WTC11 (cell line): ENCODE measurements around the gene ADK. TPM values are rescaled to one million over a fixed set of nuclear protein-coding genes. Genes with fewer than 3 reads are reported as not detected.

Source experiments
- ATAC-seq: fragments of 200-7000 bp; cut with Tn5 transposase; 2 replicates; pipeline ENCODE4 v1.10.0; 2021; ENCODE audit warnings: mild to moderate bottlenecking, moderate library complexity
- CTCF ChIA-PET: fragments of 300-600 bp; sonication (Branson Sonifier 250); formaldehyde crosslinking; loops from one replicate; lab custom pipeline; 2021; ENCODE audit warnings: antibody characterized with exemption; lab: Charles Lee
- POLR2A ChIA-PET: fragments of 350-600 bp; sonication (Branson Sonifier 250); formaldehyde crosslinking; loops from one replicate; lab custom pipeline; 2021; ENCODE audit warnings: antibody characterized with exemption; lab: Charles Lee
- DNase-seq: peaks from one replicate; pipeline ENCODE4 v3.0.0; 2021; ENCODE audit warnings: low spot score
- H3K27ac Mint-ChIP-seq: 2 replicates; pipeline ENCODE4 v1.8.0; 2021; ENCODE audit warnings: mixed read lengths
- H3K27me3 Mint-ChIP-seq: 2 replicates; pipeline ENCODE4 v1.8.0; 2021; ENCODE audit warnings: low read depth, mild to moderate bottlenecking, moderate library complexity, mixed read lengths
- H3K36me3 Mint-ChIP-seq: 2 replicates; pipeline ENCODE4 v1.8.0; 2021; ENCODE audit warnings: mixed read lengths
- H3K4me1 Mint-ChIP-seq: 2 replicates; pipeline ENCODE4 v1.8.0; 2022; ENCODE audit warnings: mixed read lengths
- H3K4me3 Mint-ChIP-seq: 2 replicates; pipeline ENCODE4 v1.8.0; 2021; ENCODE audit warnings: mild to moderate bottlenecking, moderate library complexity, mixed read lengths
- H3K9me3 Mint-ChIP-seq: 2 replicates; pipeline ENCODE4 v1.8.0; 2021; ENCODE audit warnings: mixed read lengths
- AR ChIP-seq: fragments of 250-450 bp; sonication (Bioruptor Pico); IDR thresholded peaks from 2 replicates; pipeline ENCODE4 v1.9.0; 2021; ENCODE audit warnings: mild to moderate bottlenecking
- ARID4B ChIP-seq: sonication (generic); formaldehyde crosslinking; IDR thresholded peaks from 2 replicates; pipeline ENCODE4 v1.8.0; 2023; ENCODE audit warnings: missing genetic modification reagents, mild to moderate bottlenecking, borderline replicate concordance
- FOXK1 ChIP-seq: sonication (generic); formaldehyde crosslinking; IDR thresholded peaks from 2 replicates; pipeline ENCODE4 v1.8.0; 2022; ENCODE audit warnings: mild to moderate bottlenecking, moderate library complexity, missing genetic modification reagents
- GTF2I ChIP-seq: fragments of 250-450 bp; sonication (Bioruptor Pico); conservative IDR thresholded peaks from 2 replicates; pipeline ENCODE4 v1.4.0; 2021; ENCODE audit warnings: mild to moderate bottlenecking
- HMGXB4 ChIP-seq: sonication (generic); formaldehyde crosslinking; IDR thresholded peaks from 2 replicates; pipeline ENCODE4 v1.8.1; 2023; ENCODE audit warnings: mild to moderate bottlenecking, moderate library complexity, missing genetic modification reagents
- JAZF1 ChIP-seq: fragments of 250-450 bp; sonication (Bioruptor Pico); IDR thresholded peaks from 2 replicates; pipeline ENCODE4 v1.9.0; 2021; ENCODE audit warnings: moderate library complexity, mild to moderate bottlenecking, inconsistent platforms
- MLX ChIP-seq: sonication (generic); formaldehyde crosslinking; IDR thresholded peaks from 2 replicates; pipeline ENCODE4 v1.8.1; 2023; ENCODE audit warnings: mild to moderate bottlenecking, missing genetic modification reagents, moderate library complexity
- SMAD3 ChIP-seq: sonication (generic); formaldehyde crosslinking; IDR thresholded peaks from 2 replicates; pipeline ENCODE4 v1.8.0; 2022; ENCODE audit warnings: missing genetic modification reagents, mild to moderate bottlenecking, borderline replicate concordance
- STAT6 ChIP-seq: sonication (generic); formaldehyde crosslinking; conservative IDR thresholded peaks from 2 replicates; pipeline ENCODE4 v1.8.1; 2023; ENCODE audit warnings: mild to moderate bottlenecking, low read depth, missing genetic modification reagents, moderate library complexity
- TEAD1 ChIP-seq: sonication (generic); formaldehyde crosslinking; IDR thresholded peaks from 2 replicates; pipeline ENCODE4 v1.8.0; 2022; ENCODE audit warnings: mild to moderate bottlenecking, missing genetic modification reagents
- ZMAT4 ChIP-seq: fragments of 250-450 bp; sonication (Bioruptor Pico); IDR thresholded peaks from 2 replicates; pipeline ENCODE4 v1.9.0; 2021; ENCODE audit warnings: mild to moderate bottlenecking
- ZNF121 ChIP-seq: sonication (generic); formaldehyde crosslinking; IDR thresholded peaks from 2 replicates; pipeline ENCODE4 v1.8.0; 2023; ENCODE audit warnings: missing genetic modification reagents
- ZNF138 ChIP-seq: sonication (generic); formaldehyde crosslinking; conservative IDR thresholded peaks from 2 replicates; pipeline ENCODE4 v1.8.1; 2022; ENCODE audit warnings: mild to moderate bottlenecking, moderate library complexity, missing genetic modification reagents
- ZNF219 ChIP-seq: sonication (generic); formaldehyde crosslinking; IDR thresholded peaks from 2 replicates; pipeline ENCODE4 v1.8.0; 2023; ENCODE audit warnings: missing genetic modification reagents, mild to moderate bottlenecking, borderline replicate concordance
- ZNF232 ChIP-seq: sonication (generic); formaldehyde crosslinking; IDR thresholded peaks from 2 replicates; pipeline ENCODE4 v1.8.0; 2022; ENCODE audit warnings: mild to moderate bottlenecking, missing genetic modification reagents
- ZNF263 ChIP-seq: sonication (generic); formaldehyde crosslinking; IDR thresholded peaks from 2 replicates; pipeline ENCODE4 v1.8.1; 2022; ENCODE audit warnings: low read depth, mild to moderate bottlenecking, moderate library complexity, missing genetic modification reagents
- ZNF281 ChIP-seq: sonication (generic); formaldehyde crosslinking; IDR thresholded peaks from 2 replicates; pipeline ENCODE4 v1.8.0; 2023; ENCODE audit warnings: mild to moderate bottlenecking, missing genetic modification reagents
- ZNF317 ChIP-seq: sonication (generic); formaldehyde crosslinking; IDR thresholded peaks from 2 replicates; pipeline ENCODE4 v1.8.1; 2023; ENCODE audit warnings: low read depth, mild to moderate bottlenecking, moderate library complexity, missing genetic modification reagents, borderline replicate concordance
- ZNF396 ChIP-seq: fragments of 250-450 bp; sonication (Bioruptor Pico); IDR thresholded peaks from 2 replicates; pipeline ENCODE4 v1.8.0; 2021; ENCODE audit warnings: mild to moderate bottlenecking, moderate library complexity, borderline replicate concordance
- ZNF416 ChIP-seq: fragments of 250-450 bp; sonication (Bioruptor Pico); IDR thresholded peaks from 2 replicates; pipeline ENCODE4 v1.9.0; 2021; ENCODE audit warnings: mild to moderate bottlenecking, inconsistent platforms
- total RNA-seq: library from RNA; stranded (reverse); gene quantifications from 3 replicates; pipeline ENCODE4 v1.2.3, GENCODE V29; 2021

Gene ADK
- total RNA-seq, 1 experiment from 2014 or later, result 32.7 TPM

GRCh38 chr10:74171625-74172024 lies 20.6 kb downstream of the ADK start:
- H3K36me3 Mint-ChIP-seq, result no peaks in the 10 kb centered on the region
- POLR2A ChIA-PET, result no interaction called here
- TF ChIP-seq TEAD1 (CRISPR knock-in tag) (no peak), MLX (no peak), ARID4B (CRISPR knock-in tag) (no peak), ZNF396 (CRISPR knock-in tag) (no peak), FOXK1 (CRISPR knock-in tag) (no peak), ZNF219 (CRISPR knock-in tag) (no peak), ZMAT4 (no peak), ZNF232 (CRISPR knock-in tag) (no peak)
- DNase-seq (no peak), ATAC-seq (no peak)
- H3K4me1 Mint-ChIP-seq, result peaks cover 8% of the 10 kb centered on the region
- CTCF ChIA-PET, result no interaction called here
- no peak overlapping the region for H3K4me3 Mint-ChIP-seq
- H3K27ac Mint-ChIP-seq, result peak overlapping the region; percentile 14; the same call in 1 of the 2 replicates
- H3K9me3 Mint-ChIP-seq, result no peaks in the 10 kb centered on the region
- H3K27me3 Mint-ChIP-seq, result no peaks in the 10 kb centered on the region

- POLR2A ChIA-PET, result interaction anchor here (1.2 kb wide), 1 partner anchor 23 kb away, joined by 4 read pairs; the partner anchor contains the start of genes ADK and AP3M1
- Mint-ChIP-seq H3K27ac (0 out of 2 replicates have a peak overlapping the region, but pooled peaks have one; percentile 27), H3K4me3 (no peak overlapping the region), H3K9me3 (no peaks in the 10 kb centered on the region; the same call in 1 of the 2 replicates), H3K36me3 (no peaks in the 10 kb centered on the region), H3K27me3 (no peaks in the 10 kb centered on the region), H3K4me1 (peaks cover 27% of the 10 kb centered on the region)
- CTCF ChIA-PET, result no interaction called here
- DNase-seq, result no peak
- ATAC-seq, result no peak
- no peak for TF ChIP-seq GTF2I (CRISPR knock-in tag)
- no peak for TF ChIP-seq ZNF416 (CRISPR knock-in tag)
- TF ChIP-seq ZNF263 (CRISPR knock-in tag), result no peak
- TF ChIP-seq AR (CRISPR knock-in tag), result no peak
- TF ChIP-seq ZNF138, result no peak
- TF ChIP-seq SMAD3, result no peak
- TF ChIP-seq JAZF1 (CRISPR knock-in tag), result no peak
- TF ChIP-seq STAT6 (CRISPR knock-in tag), result no peak
- TF ChIP-seq ZNF121, result no peak
- TF ChIP-seq HMGXB4 (CRISPR knock-in tag), result no peak
- no peak for TF ChIP-seq ZNF317 (CRISPR knock-in tag)
- no peak for TF ChIP-seq ZNF281 (CRISPR knock-in tag)
Measured at GRCh38 chr10:74174521-74174920, 23.5 kb downstream of the ADK start.
